HG02678 (cell line): ENCODE results near the gene TXNRD2.

Experiments used
- ATAC-seq: cut with Tn5 transposase; IDR thresholded peaks from one replicate; pipeline ENCODE4 v1.9.1; 2021; ENCODE audit warnings: mild to moderate bottlenecking, moderate library complexity; ENCODE audit not compliant: unreplicated experiment

TXNRD2 gene

GRCh38 chr22:19878461-19879245 is 63.0 kb downstream of the TXNRD2 start:
- ATAC-seq: no peak

DNA sequence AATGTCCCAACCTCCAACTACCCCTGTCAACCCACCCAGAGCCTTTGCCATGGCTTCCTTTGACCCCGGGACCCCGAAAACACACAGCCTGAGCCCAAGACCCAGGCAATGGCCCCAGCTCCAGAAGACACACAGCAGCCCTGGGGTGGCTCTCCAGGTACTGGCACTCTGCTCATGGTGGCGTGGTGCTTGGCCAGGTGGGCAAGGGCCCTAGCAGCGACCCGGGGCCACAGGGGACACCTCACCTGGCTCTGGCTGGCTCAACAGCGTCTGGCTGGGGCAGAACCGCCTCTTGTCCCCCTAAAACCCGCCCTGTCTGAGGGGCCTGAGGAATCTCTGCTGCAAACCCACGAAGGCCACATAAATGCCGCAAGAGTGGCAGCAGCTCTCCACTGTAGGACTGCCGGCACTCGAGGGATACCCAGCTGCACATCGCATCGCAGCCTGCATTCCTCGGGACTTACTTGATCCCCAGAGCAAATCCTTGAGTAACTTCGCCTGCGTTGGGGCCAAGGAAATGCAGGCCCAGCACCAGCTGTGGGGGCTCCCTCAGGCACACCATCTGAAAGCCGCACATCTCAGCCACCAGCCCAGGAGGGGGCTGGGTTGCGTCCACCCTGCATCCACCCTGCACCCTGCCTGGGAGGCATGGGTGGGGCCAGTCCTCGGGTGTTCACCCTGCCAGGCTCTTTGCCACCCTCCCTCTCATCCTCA is 63.8 kb downstream of the TXNRD2 start:
- no peak for ATAC-seq

DNA sequence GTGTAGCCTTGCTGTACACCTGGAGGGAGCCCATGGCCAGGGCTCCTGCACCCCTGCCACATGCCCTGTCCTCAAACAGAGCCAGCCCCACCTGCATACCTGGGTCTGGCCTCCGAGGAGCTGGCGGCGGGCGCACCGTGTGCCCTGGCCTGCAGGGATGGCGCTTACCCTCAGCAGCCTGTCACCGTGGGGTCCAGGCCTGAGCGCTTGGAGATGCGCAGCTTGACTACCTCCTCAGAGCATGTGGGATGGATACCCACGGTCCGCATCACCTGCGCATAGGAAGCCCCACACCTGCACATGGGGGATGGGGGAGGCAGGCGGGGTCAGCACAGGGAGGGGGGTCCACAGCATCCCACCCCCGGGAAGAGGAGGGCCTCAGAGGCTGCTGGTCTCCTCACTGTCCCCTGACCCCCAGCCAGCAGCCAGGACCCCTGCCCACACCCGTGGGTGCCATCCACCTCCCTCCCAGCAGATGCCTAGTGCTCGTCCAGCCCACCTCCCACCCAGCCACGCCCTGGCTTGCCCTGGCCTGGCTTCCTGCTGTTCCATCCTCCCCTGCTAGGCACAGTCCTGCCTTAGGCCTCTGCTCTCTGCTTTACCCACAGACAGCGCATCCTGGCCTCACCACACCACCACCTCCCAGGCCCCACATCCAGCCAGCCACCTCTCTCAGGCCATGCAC is 64.5 kb downstream of the TXNRD2 start:
- ATAC-seq: no peak

GRCh38 chr22:19876314-19876940 is 65.2 kb downstream of the TXNRD2 start:
- ATAC-seq: no peak

DNA sequence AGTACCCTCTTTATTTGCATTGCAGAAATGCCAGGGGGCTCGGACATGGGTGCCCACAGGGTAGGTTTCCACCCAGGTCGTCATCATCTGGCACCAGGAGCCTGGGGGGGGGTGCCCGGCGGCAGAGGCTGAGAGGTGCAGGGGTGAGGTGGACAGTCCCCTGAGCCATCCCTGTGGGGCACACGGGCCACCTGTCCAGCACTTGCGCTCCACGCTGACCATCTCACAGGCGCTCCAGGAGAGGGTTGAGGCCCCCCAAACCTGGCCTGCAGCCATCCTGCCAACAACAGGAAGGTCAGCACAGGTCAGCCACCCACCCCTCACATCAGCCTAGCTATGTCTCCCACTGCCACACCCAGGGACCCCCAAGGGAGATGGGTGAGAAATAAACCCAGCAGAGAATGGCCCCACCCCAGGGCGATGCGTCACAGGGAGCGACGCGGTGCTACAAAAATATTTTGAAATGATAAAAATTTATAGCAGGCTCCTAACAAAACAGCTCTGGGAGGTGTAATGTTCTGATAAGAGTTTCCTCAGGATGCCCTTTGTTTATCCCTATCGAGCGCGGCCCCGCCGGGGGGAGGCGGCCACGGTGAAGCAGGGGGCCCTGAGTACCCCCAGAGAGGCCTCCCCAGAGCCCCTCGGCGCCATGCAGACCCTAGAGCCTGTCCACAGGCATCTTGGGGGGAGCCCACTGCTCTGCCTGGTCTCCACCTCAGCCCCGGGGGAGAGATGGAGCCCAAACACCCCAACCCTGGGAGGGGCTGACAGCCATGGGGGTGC is 65.9 kb downstream of the TXNRD2 start:
- ATAC-seq: no peak

- no peak for ATAC-seq
These were observed 66.5 kb downstream of the TXNRD2 start for GRCh38 chr22:19875061-19875530.

DNA sequence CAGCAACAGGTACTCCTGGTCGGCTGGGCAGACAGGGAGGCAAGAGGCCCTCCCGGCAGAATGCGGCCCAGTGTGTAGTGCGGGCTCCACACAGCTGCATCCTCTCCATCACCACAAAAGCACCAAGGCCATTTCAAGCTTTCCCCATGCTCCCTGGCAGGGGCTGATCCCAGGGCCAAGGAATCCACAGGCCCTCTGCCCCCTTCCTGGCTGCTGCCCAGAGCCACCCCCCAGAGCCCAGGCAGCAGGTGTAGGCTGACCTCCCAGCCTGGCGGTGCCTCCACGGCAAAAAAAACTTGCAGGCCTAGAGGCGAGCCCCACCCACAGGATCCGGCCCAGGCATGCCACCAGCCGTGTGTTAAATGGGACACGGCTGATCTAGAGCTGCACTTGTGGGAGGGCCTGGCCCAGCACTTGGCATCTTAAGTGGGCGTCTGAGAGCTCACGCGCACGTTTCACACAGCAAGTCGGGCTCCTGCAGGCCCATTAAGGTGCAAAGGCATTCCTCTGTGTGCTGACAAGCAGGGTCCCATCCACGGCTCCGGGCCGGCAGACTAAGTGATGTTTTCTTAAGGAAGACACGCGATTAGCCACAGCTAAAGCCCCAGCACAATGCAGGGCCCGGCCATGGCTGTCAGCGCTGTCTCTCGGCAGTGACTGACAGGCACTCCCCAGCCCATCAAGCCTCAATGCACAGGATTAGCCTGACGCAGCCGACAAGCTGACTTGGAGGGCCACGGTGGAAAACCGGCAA is 67.1 kb downstream of the TXNRD2 start:
- ATAC-seq: no peak

- ATAC-seq: no peak
These were observed 67.7 kb downstream of the TXNRD2 start for GRCh38 chr22:19873960-19874306.

DNA sequence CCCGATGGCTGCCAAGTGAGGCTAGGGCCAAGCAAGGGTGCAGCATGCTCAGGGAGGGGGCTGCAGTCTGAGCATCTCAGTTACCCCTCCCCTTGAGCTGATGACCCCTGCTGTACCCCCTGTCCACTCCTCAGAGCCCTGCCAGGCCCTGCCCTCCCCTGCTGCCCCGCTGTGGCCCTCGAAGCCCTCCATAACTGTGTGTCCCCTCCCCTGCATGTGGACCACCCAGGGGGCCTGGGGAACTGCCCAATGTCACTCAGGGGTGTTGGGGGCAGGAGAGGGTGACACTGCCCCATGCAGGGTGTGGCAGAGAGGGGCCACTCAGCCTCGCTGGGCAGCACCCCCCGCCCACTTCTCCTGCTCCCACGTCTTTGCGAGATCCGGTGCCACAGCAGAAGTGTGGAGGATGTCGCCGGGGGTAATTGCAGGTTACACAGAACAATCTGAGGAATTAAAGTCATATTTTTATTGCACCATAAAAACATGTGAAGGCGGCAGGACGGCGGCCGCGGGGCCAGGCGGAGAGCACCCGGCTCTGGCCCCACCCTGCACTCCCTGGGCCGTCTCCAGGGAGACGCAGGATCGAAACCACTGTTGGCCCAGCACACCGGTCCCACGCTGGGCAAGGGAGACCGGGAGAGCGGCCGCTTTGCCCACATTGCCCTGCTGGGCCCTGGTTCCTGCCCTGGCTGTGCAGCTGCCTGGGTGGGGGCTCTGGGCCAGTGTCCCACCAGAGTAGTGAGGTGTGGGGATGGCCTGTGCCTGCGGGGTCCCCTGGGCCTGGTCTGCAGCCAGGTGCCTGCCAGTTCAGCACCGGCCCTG is 68.3 kb downstream of the TXNRD2 start:
- ATAC-seq: no peak

DNA sequence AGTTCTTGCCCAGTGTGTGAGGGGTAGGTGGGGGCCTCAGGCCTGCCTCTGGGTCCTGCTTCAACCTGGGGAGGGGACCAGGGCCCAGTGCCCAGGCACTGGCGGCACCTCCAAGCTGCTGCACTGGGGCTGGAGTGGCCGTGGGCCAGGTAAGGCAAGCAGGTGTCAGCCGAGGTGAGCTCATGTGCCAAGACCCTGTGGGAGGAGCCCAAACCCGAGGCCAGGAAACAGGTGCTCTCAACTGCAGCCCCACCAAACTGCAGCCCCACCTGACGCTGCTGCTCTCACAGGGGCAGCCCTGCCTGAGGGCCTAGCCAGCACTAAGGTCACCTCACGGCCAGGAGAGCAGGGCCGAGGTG is 68.9 kb downstream of the TXNRD2 start:
- no peak for ATAC-seq

- ATAC-seq: no peak
These were observed 69.5 kb downstream of the TXNRD2 start for GRCh38 chr22:19871845-19872778.

DNA sequence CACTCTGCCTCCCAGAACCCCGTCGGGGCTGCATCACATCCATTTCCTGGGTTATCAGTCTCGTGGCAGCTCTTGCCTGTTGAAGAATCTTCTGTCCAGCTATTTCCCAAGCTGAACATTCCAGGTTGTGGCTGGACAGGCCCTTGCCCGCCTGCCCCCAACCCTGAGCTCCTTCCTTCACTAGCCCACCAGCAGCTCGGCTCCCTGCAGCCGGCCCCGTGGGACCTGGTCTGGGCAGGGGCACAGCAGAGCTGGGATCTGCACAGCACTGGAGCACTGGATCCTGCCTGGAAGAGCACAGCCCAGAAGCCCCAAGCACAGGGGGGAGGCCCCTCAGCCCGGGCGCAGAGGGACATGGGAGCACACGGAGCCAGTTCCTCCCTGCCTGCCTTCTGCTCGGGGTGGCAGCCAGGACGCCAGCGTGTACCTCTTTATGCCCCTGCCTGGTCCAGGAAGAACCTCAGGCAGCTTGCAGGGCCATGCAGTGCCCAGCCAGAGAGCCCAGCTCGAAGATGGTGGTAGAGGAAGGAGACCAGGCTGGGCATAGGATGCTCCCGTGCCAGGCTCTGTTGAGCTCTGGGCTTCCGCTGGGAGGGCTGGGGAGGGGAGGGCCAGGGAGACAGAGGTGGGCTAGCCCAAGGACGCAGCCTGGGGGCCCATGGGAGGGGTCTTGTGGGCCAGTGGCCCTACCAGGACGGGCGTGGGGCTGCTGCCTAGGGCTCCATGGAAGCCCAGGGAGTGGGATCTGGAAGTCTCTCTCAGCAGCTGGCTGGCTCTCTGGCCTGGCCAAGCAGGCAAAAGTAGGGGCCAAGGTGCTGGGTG is 70.4 kb downstream of the TXNRD2 start:
- no peak for ATAC-seq

- no peak for ATAC-seq
These were observed 71.2 kb downstream of the TXNRD2 start for GRCh38 chr22:19870153-19871022.

DNA sequence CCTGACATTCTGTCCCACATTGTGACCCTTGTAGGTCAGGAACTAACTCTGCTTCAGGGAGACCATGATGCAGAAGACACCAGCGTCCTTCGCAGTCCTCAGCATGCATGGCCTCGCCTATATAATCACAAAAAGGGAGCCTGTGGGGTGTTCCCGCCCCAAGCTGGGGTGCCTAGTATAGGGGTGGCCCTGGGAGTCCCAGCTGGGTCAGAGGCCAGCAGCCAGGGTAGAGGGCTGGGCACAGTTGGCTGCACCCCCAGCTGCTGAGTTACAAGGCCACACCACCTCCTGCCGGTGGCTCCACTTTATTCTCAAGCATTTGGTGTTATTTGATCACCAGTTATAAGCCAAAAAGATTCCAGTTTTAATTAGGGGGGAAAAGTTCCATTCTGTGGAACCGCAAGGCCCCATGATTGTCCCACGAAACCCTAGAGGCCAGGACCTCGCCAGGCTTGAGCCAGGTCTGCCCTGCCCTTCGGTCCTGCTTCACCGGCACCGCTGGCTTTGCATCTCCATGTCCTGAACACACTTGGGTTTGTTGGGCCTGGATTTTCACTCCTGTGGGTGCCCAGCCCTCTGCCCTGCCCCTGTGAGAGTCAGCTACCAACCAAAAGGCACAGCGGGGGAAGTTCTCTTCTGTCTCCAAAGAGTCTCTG is 72.0 kb downstream of the TXNRD2 start:
- no peak for ATAC-seq

GRCh38 chr22:19868773-19869471 is 72.7 kb downstream of the TXNRD2 start:
- no peak for ATAC-seq
